SK-N-SH (cell line): ENCODE results near the gene TFPT. TPM values are rescaled to one million over a fixed set of nuclear protein-coding genes. Genes with fewer than 3 reads are reported as not detected.

ENCODE experiments used
- CTCF ChIA-PET: fragments of 300-600, 350-600 bp; formaldehyde crosslinking; extraction: SDS; loops from one replicate; lab custom pipeline; 2021; lab: Yijun Ruan, JAX
- POLR2A ChIA-PET: fragments of 350-600 bp; sonication (Branson Sonifier 250); formaldehyde crosslinking; extraction: SDS; loops from one replicate; lab custom pipeline; 2020; ENCODE audit warnings: antibody characterized with exemption, inconsistent platforms; lab: Yijun Ruan, JAX
- DNase-seq: peaks from one replicate; pipeline ENCODE4 v3.0.0; 2012
- H2AFZ ChIP-seq: fragments of 200-600 bp; sonication (generic); 2 replicates; pipeline ENCODE4 v1.8.1; 2016; ENCODE audit warnings: antibody characterized with exemption, mild to moderate bottlenecking, low read depth
- H3F3A ChIP-seq: fragments of 200-600 bp; sonication (generic); replicated peaks from 2 replicates; pipeline ENCODE3; 2016; ENCODE audit warnings: antibody characterized with exemption, mild to moderate bottlenecking; ENCODE audit not compliant: insufficient read depth
- H3K27ac ChIP-seq, 2 experiments: fragments of 200-500 bp in 1 of 2; fragments of 200-600 bp in 1 of 2; sonication (Bioruptor generic) in 1 of 2; sonication (generic), shearing (Covaris generic) in 1 of 2; 2 replicates each; pipeline versions ENCODE4 v1.5.1 to v1.6.1; 2014 to 2016; ENCODE audit warnings: low read depth in 2 of 2, inconsistent platforms in 1 of 2, low read length in 1 of 2, mild to moderate bottlenecking in 1 of 2, mixed read lengths in 1 of 2
- H3K27me3 ChIP-seq: fragments of 200-600 bp; sonication (generic), shearing (Covaris generic); 2 replicates; pipeline ENCODE4 v1.6.1; 2016; ENCODE audit warnings: mixed run types; ENCODE audit not compliant: insufficient read depth
- H3K36me3 ChIP-seq, 2 experiments: fragments of 200-500 bp in 1 of 2; fragments of 200-600 bp in 1 of 2; sonication (Bioruptor generic) in 1 of 2; sonication (generic) in 1 of 2; replicated peaks in 1 of 2; 2 replicates each; pipeline versions ENCODE3 to v1.5.1; 2014 to 2016; ENCODE audit warnings: low read length in 1 of 2, mild to moderate bottlenecking in 1 of 2; ENCODE audit not compliant: insufficient read depth in 2 of 2, control insufficient read depth in 1 of 2
- H3K4me1 ChIP-seq, 2 experiments: fragments of 200-500 bp in 1 of 2; fragments of 200-600 bp in 1 of 2; sonication (Bioruptor generic) in 1 of 2; sonication (generic), shearing (Covaris generic) in 1 of 2; 2 replicates each; pipeline versions ENCODE4 v1.5.1 to v1.6.1; 2014 to 2016; ENCODE audit warnings: low read depth in 1 of 2, low read length in 1 of 2, mixed run types in 1 of 2; ENCODE audit not compliant: insufficient read depth in 2 of 2, control insufficient read depth in 1 of 2
- H3K4me2 ChIP-seq: fragments of 200-600 bp; sonication (generic), shearing (Covaris generic); 2 replicates; pipeline ENCODE4 v1.6.1; 2017; ENCODE audit warnings: mixed run types
- H3K4me3 ChIP-seq, 2 experiments: fragments of 200-500 bp in 1 of 2; fragments of 200-600 bp in 1 of 2; sonication (Bioruptor generic) in 1 of 2; sonication (generic), shearing (Covaris generic) in 1 of 2; 2 replicates each; pipeline versions ENCODE4 v1.5.1 to v1.8.1; 2014 to 2016; ENCODE audit warnings: low read depth in 2 of 2, inconsistent platforms in 1 of 2, low read length in 1 of 2, mild to moderate bottlenecking in 1 of 2, mixed read lengths in 1 of 2, moderate library complexity in 1 of 2
- H3K79me2 ChIP-seq: fragments of 200-600 bp; sonication (generic); 2 replicates; pipeline ENCODE4 v1.8.1; 2017; ENCODE audit warnings: mild to moderate bottlenecking; ENCODE audit not compliant: insufficient read depth
- H3K9ac ChIP-seq: fragments of 200-600 bp; sonication (generic); 2 replicates; pipeline ENCODE4 v1.6.1; 2017; ENCODE audit warnings: mixed run types
- H3K9me2 ChIP-seq: fragments of 200-600 bp; sonication (generic); 2 replicates; pipeline ENCODE4 v1.6.1; 2017; ENCODE audit warnings: mixed run types
- H3K9me3 ChIP-seq: fragments of 200-600 bp; sonication (generic); 2 replicates; pipeline ENCODE4 v1.6.1; 2017; ENCODE audit warnings: mixed run types, mild to moderate bottlenecking, moderate library complexity
- H4K20me1 ChIP-seq: fragments of 200-600 bp; sonication (generic); 2 replicates; pipeline ENCODE4 v1.6.1; 2017; ENCODE audit warnings: mild to moderate bottlenecking, mixed run types; ENCODE audit not compliant: insufficient read depth
- CHD2 ChIP-seq: fragments of 150-350 bp; IDR thresholded peaks from 2 replicates; pipeline ENCODE4 v1.6.1; 2018; ENCODE audit warnings: low read length; ENCODE audit not compliant: partially characterized antibody
- EZH2phosphoT487 ChIP-seq: fragments of 200-600 bp; sonication (generic); IDR thresholded peaks from 2 replicates; pipeline ENCODE4 v1.6.1; 2017; ENCODE audit warnings: low read depth, mixed run types, mild to moderate bottlenecking, antibody characterized with exemption, moderate library complexity, borderline replicate concordance
- FOXJ3 ChIP-seq: sonication (generic); formaldehyde crosslinking; IDR thresholded peaks from 2 replicates; pipeline ENCODE4 v1.5.1; 2020; ENCODE audit warnings: mild to moderate bottlenecking, missing genetic modification reagents
- GABPA ChIP-seq: IDR thresholded peaks from 2 replicates; pipeline ENCODE4 v1.4.0; 2012; ENCODE audit warnings: low read depth, mild to moderate bottlenecking
- GATA2 ChIP-seq: sonication (generic); formaldehyde crosslinking; IDR thresholded peaks from 2 replicates; pipeline ENCODE4 v1.5.0; 2020; ENCODE audit warnings: mild to moderate bottlenecking, missing genetic modification reagents
- POLR2AphosphoS5 ChIP-seq: IDR thresholded peaks from 2 replicates; pipeline ENCODE4 v1.6.1; 2012; ENCODE audit warnings: low read depth, low read length
- RAD21 ChIP-seq: IDR thresholded peaks from 2 replicates; pipeline ENCODE4 v1.6.1; 2012; ENCODE audit warnings: mild to moderate bottlenecking, low read length
- RXRA ChIP-seq: IDR thresholded peaks from 2 replicates; pipeline ENCODE4 v1.4.0; 2012; ENCODE audit warnings: low read depth, mild to moderate bottlenecking, borderline replicate concordance
- SIN3A ChIP-seq: IDR thresholded peaks from 2 replicates; pipeline ENCODE4 v1.6.1; 2012; ENCODE audit warnings: low read depth, mild to moderate bottlenecking, low read length, moderate library complexity, borderline replicate concordance
- SMC3 ChIP-seq: IDR thresholded peaks from 2 replicates; pipeline ENCODE4 v1.6.1; 2012; ENCODE audit warnings: low read depth, low read length, improper control_type of control experiment
- TCF12 ChIP-seq: IDR thresholded peaks from 2 replicates; pipeline ENCODE4 v1.4.0; 2012
- WGBS: methylation state at CpG from one replicate; pipeline ENCODE4 v1.1.6; 2017; ENCODE audit warnings: low lambda C conversion rate; 5-methylcytosine and 5-hydroxymethylcytosine counted together
- polyA plus RNA-seq, 3 experiments: library from polyadenylated mRNA; depleted of rRNA; stranded (reverse); fragments of >200 nt; gene quantifications; 2 replicates each; pipeline ENCODE4 v1.2.3, GENCODE V29; 2012
- TF ChIP-seq, protein P1 (sequence below): fragments of 150-350 bp; IDR thresholded peaks from 2 replicates; pipeline ENCODE4 v1.6.1; 2016; ENCODE audit warnings: mild to moderate bottlenecking, low read depth, low read length
- TF ChIP-seq, protein P2 (sequence below): IDR thresholded peaks from 2 replicates; pipeline ENCODE4 v1.4.0; 2012; ENCODE audit warnings: low read depth
- TF ChIP-seq, protein P3 (sequence below): fragments of 200-600 bp; sonication (generic); IDR thresholded peaks from 2 replicates; pipeline ENCODE4 v1.6.1; 2017; ENCODE audit warnings: antibody characterized with exemption, mild to moderate bottlenecking, moderate library complexity
- TF ChIP-seq, protein P4 (sequence below): IDR thresholded peaks from 2 replicates; pipeline ENCODE4; 2012
- TF ChIP-seq, protein P5 (sequence below): fragments of 150-350 bp; IDR thresholded peaks from 2 replicates; pipeline ENCODE4 v1.6.1; 2017; ENCODE audit warnings: antibody characterized with exemption, low read length, low read depth, borderline replicate concordance

The TFPT gene
- polyA plus RNA-seq, 1 of the 3 experiments (the other 2 are of a cell fraction), result 49.7 TPM

DNA sequence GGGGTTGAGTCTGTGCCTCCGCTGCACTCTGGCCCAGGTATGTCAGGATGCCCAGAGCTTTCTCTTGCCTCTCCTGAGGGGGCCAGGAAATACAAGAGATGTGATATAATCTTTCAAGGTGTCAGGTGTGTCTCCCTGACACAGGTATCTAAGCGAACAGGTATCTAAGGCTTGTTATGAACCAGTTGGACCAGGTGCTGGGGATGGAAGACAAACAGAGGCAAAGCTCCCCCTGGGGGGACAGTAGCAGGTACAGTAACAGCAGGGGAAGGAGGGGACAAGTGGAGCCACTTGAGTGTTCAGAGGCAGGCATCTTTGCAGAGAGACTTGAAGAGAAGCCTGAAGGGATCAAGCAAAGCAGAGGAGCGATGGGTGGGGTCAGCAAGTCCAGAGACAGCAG lies 41.5 kb upstream of the TFPT start (continued):
- TF ChIP-seq, protein P1, sequence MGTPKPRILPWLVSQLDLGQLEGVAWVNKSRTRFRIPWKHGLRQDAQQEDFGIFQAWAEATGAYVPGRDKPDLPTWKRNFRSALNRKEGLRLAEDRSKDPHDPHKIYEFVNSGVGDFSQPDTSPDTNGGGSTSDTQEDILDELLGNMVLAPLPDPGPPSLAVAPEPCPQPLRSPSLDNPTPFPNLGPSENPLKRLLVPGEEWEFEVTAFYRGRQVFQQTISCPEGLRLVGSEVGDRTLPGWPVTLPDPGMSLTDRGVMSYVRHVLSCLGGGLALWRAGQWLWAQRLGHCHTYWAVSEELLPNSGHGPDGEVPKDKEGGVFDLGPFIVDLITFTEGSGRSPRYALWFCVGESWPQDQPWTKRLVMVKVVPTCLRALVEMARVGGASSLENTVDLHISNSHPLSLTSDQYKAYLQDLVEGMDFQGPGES, result no peak
- TF ChIP-seq RAD21, result no peak
- no peak for TF ChIP-seq GATA2 (CRISPR knock-in tag)
- TF ChIP-seq SMC3, result no peak
- no peak for TF ChIP-seq GABPA
- no peak for TF ChIP-seq RXRA
- TF ChIP-seq, protein P2, sequence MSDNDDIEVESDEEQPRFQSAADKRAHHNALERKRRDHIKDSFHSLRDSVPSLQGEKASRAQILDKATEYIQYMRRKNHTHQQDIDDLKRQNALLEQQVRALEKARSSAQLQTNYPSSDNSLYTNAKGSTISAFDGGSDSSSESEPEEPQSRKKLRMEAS, result no peak

DNA sequence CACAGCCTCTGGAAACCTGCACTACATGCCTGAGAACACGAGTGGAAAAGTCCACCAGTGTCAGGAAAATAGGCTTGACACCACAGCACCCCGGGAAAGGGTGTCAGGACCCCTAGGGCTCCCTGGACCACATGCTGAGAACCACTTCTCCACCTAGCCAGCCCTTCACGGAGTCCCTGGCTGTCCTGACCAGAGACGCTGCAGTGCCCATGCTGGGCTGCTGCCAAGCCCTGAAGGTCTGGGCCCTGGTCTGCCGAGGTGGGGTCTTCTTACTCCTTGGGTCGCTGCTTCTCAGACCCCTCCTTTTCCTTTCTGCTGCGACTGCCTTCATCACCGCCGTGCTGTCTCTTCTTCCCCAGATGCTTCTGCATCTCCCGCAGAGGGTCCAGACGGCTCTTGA lies 41.0 kb upstream of the TFPT start:
- H3K27ac ChIP-seq, result no peak overlapping the region
- H3K4me1 ChIP-seq, result peaks cover 7 to 17% of the 10 kb centered on the region in 2 experiments; a peak in 2 of 4 replicates
- peaks cover 16% of the 10 kb centered on the region for H3F3A ChIP-seq
- 89% methylated on average over 11 of the region's 11 CpGs for WGBS
- TF ChIP-seq, protein P3, sequence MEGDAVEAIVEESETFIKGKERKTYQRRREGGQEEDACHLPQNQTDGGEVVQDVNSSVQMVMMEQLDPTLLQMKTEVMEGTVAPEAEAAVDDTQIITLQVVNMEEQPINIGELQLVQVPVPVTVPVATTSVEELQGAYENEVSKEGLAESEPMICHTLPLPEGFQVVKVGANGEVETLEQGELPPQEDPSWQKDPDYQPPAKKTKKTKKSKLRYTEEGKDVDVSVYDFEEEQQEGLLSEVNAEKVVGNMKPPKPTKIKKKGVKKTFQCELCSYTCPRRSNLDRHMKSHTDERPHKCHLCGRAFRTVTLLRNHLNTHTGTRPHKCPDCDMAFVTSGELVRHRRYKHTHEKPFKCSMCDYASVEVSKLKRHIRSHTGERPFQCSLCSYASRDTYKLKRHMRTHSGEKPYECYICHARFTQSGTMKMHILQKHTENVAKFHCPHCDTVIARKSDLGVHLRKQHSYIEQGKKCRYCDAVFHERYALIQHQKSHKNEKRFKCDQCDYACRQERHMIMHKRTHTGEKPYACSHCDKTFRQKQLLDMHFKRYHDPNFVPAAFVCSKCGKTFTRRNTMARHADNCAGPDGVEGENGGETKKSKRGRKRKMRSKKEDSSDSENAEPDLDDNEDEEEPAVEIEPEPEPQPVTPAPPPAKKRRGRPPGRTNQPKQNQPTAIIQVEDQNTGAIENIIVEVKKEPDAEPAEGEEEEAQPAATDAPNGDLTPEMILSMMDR, result no peak
- no peak for TF ChIP-seq TCF12
- TF ChIP-seq, protein P4, sequence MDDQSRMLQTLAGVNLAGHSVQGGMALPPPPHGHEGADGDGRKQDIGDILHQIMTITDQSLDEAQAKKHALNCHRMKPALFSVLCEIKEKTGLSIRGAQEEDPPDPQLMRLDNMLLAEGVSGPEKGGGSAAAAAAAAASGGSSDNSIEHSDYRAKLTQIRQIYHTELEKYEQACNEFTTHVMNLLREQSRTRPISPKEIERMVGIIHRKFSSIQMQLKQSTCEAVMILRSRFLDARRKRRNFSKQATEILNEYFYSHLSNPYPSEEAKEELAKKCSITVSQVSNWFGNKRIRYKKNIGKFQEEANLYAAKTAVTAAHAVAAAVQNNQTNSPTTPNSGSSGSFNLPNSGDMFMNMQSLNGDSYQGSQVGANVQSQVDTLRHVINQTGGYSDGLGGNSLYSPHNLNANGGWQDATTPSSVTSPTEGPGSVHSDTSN, result no peak
- no peak; the same call in 1 of the 2 replicates for TF ChIP-seq POLR2AphosphoS5
- TF ChIP-seq, protein P2, result no peak
- TF ChIP-seq RAD21, result no peak
- TF ChIP-seq, protein P5, sequence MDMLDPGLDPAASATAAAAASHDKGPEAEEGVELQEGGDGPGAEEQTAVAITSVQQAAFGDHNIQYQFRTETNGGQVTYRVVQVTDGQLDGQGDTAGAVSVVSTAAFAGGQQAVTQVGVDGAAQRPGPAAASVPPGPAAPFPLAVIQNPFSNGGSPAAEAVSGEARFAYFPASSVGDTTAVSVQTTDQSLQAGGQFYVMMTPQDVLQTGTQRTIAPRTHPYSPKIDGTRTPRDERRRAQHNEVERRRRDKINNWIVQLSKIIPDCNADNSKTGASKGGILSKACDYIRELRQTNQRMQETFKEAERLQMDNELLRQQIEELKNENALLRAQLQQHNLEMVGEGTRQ, result no peak
- no peak for TF ChIP-seq GATA2 (CRISPR knock-in tag)
- no peak for TF ChIP-seq FOXJ3 (CRISPR knock-in tag)
- no peak for TF ChIP-seq EZH2phosphoT487
- TF ChIP-seq CHD2, result no peak
- no peak for TF ChIP-seq SIN3A
- no peaks in the 10 kb centered on the region for H3K9me3 ChIP-seq
- no peak overlapping the region for H3K9ac ChIP-seq
- peaks cover 19% of the 10 kb centered on the region; the same call in 1 of the 2 replicates for H3K79me2 ChIP-seq
- no peak for DNase-seq
- H3K9me2 ChIP-seq, result no peaks in the 10 kb centered on the region
- H3K36me3 ChIP-seq, result peaks cover 27 to 57% of the 10 kb centered on the region in 2 experiments
- ChIA-PET POLR2A (no interaction called here), CTCF (no interaction called here)
- H2AFZ ChIP-seq, result no peak overlapping the region
- H3K4me3 ChIP-seq, result no peak overlapping the region
- H3K27me3 ChIP-seq, result no peaks in the 10 kb centered on the region
- no peak overlapping the region for H3K4me2 ChIP-seq
- no peaks in the 10 kb centered on the region for H4K20me1 ChIP-seq
